Osteocyte (in vitro differentiated cells): ENCODE measurements around the gene TMEM151A. TPM values are rescaled to one million over a fixed set of nuclear protein-coding genes. Genes with fewer than 3 reads are reported as not detected.

Experiments used
- DNase-seq: peaks from one replicate; pipeline ENCODE4 v3.0.0; 2021; ENCODE audit warnings: mixed read lengths; ENCODE audit not compliant: unreplicated experiment; ENCODE audit errors: extremely low spot score
- H3K27ac Mint-ChIP-seq: one replicate; pipeline ENCODE4 v1.8.0; 2021; ENCODE audit warnings: mild to moderate bottlenecking, mixed read lengths; ENCODE audit not compliant: unreplicated experiment
- H3K27me3 Mint-ChIP-seq: one replicate; pipeline ENCODE4 v1.8.0; 2021; ENCODE audit warnings: mixed read lengths; ENCODE audit not compliant: unreplicated experiment
- H3K36me3 Mint-ChIP-seq: one replicate; pipeline ENCODE4 v1.8.0; 2021; ENCODE audit warnings: mixed read lengths; ENCODE audit not compliant: unreplicated experiment
- H3K4me1 Mint-ChIP-seq: one replicate; pipeline ENCODE4 v1.8.0; 2021; ENCODE audit warnings: mixed read lengths; ENCODE audit not compliant: unreplicated experiment
- H3K4me3 Mint-ChIP-seq: one replicate; pipeline ENCODE4 v1.8.0; 2021; ENCODE audit warnings: mild to moderate bottlenecking, moderate library complexity, mixed read lengths; ENCODE audit not compliant: unreplicated experiment
- H3K9me3 Mint-ChIP-seq: one replicate; pipeline ENCODE4 v1.8.0; 2021; ENCODE audit warnings: mixed read lengths; ENCODE audit not compliant: unreplicated experiment
- total RNA-seq: library from RNA; stranded (reverse); gene quantifications from 2 replicates; pipeline ENCODE4 v1.2.1, GENCODE V29; 2021
- TF ChIP-seq, protein P1 (sequence below): fragments of 200-600 bp; sonication (generic); IDR thresholded peaks from 2 replicates; pipeline ENCODE4 v1.5.0; 2021; ENCODE audit warnings: antibody characterized with exemption, mild to moderate bottlenecking, moderate library complexity

Gene TMEM151A
- total RNA-seq, 1 donor from 2014 or later = 0.46 TPM

DNA sequence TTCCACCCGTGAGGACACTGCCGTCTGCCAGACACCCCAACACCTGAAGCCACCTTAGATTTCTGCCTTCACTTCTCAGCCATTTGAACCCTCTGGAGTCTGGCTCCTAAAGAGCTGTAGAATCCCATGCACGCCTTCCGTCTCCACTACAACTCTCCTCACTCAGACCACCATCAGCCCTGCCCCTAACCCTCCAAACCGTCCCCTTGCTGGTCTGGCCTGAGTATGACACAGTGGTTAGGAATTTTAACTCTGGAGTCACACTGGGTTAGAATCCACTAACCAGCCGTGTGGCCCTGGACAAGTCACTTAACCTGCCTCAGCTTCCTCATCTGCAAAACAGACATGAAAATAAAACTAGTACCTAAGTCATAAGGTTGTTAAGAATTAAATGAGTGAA is 10.7 kb upstream of the TMEM151A start:
- Mint-ChIP-seq H3K9me3 (no peaks in the 10 kb centered on the region), H3K4me3 (no peak overlapping the region), H3K4me1 (peaks cover 37% of the 10 kb centered on the region), H3K27me3 (no peaks in the 10 kb centered on the region), H3K27ac (no peak overlapping the region), H3K36me3 (no peaks in the 10 kb centered on the region)
- TF ChIP-seq, protein P1, sequence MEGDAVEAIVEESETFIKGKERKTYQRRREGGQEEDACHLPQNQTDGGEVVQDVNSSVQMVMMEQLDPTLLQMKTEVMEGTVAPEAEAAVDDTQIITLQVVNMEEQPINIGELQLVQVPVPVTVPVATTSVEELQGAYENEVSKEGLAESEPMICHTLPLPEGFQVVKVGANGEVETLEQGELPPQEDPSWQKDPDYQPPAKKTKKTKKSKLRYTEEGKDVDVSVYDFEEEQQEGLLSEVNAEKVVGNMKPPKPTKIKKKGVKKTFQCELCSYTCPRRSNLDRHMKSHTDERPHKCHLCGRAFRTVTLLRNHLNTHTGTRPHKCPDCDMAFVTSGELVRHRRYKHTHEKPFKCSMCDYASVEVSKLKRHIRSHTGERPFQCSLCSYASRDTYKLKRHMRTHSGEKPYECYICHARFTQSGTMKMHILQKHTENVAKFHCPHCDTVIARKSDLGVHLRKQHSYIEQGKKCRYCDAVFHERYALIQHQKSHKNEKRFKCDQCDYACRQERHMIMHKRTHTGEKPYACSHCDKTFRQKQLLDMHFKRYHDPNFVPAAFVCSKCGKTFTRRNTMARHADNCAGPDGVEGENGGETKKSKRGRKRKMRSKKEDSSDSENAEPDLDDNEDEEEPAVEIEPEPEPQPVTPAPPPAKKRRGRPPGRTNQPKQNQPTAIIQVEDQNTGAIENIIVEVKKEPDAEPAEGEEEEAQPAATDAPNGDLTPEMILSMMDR = no peak
- no peak for DNase-seq

DNA sequence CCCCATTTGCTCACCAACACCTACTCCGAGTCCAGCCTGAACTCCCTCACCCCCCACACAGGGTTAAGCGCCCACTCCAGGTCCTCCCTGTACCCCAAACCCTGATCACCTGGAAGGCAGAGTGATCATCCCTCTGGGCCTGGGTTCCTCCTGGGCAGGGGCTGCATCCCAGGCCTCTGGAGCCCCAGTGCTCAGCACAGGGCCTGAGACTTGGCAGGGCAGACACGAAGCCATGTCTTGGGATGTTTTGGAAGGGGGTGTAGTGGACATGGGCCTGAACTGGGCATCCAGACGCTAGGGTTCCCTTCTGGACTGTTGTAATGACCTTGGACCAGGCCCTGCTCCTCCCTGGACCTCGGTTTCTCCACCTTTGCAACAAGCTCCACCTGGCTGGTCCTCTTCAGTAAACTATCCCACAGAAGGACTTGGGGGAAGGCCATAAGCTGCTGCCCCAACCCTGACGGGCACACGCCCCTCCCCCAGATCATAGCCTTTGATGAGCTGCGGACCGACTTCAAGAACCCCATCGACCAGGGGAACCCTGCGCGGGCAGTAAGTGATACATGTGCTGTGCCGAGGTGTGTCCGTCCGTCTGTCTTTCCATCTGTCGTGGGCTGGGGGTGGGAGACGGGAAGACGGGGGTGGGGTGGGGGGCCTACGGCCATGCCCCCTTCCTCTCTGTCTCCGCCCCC is 9.8 kb upstream of the TMEM151A start:
- Mint-ChIP-seq H3K4me3 (no peak overlapping the region), H3K9me3 (no peaks in the 10 kb centered on the region), H3K27ac (peak overlapping the region; percentile 60), H3K36me3 (no peaks in the 10 kb centered on the region), H3K4me1 (peaks cover 40% of the 10 kb centered on the region), H3K27me3 (no peaks in the 10 kb centered on the region)
- no peak for DNase-seq
- TF ChIP-seq, protein P1 = no peak

DNA sequence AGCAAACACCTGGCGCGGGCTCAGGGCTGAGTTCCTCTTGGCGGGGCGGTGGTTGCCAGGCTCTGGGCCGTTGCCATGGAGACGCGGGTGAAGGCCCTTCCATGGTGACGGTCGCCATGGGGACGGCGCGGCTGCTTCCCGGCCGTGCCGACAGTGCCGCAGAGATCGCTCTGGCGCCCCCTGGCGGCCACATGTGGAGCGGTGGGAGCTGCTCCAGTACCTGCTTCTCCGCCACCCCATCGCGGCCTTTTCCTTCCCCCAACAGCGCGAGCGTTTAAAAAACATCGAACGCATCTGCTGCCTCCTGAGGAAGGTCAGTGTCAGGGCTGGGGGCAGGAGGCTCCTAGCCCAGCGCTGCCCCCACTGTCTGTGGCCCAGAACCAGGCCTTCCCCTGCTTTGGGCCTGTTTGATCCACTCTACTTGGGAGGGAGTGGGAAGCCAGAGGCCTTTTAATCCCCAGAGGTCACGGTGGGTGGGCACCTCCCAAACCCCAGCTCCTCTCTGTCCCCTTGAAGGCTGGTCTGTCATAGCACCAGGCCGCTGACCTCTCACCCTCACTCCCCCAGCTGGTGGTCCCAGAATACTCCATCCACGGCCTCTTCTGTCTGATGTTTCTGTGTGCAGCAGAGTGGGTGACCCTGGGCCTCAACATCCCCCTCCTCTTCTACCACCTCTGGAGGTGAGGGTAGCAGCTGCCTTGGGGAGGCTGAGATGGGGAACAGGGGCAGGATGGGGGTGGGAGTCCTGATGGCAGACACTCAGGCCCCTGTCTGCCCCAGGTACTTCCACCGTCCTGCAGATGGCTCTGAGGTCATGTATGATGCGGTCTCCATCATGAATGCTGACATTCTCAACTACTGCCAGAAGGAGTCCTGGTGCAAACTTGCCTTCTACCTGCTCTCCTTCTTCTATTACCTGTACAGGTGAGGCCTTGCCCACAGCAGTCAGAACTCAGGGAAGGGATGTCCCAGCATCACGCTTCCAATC is 8.9 kb upstream of the TMEM151A start:
- DNase-seq = peak; percentile 99
- H3K9me3 Mint-ChIP-seq = no peaks in the 10 kb centered on the region
- H3K4me1 Mint-ChIP-seq = peaks cover 43% of the 10 kb centered on the region
- H3K27me3 Mint-ChIP-seq = no peaks in the 10 kb centered on the region
- no peaks in the 10 kb centered on the region for H3K36me3 Mint-ChIP-seq
- no peak overlapping the region for H3K4me3 Mint-ChIP-seq
- H3K27ac Mint-ChIP-seq = no peak overlapping the region
- TF ChIP-seq, protein P1 = peak; percentile 96

DNA sequence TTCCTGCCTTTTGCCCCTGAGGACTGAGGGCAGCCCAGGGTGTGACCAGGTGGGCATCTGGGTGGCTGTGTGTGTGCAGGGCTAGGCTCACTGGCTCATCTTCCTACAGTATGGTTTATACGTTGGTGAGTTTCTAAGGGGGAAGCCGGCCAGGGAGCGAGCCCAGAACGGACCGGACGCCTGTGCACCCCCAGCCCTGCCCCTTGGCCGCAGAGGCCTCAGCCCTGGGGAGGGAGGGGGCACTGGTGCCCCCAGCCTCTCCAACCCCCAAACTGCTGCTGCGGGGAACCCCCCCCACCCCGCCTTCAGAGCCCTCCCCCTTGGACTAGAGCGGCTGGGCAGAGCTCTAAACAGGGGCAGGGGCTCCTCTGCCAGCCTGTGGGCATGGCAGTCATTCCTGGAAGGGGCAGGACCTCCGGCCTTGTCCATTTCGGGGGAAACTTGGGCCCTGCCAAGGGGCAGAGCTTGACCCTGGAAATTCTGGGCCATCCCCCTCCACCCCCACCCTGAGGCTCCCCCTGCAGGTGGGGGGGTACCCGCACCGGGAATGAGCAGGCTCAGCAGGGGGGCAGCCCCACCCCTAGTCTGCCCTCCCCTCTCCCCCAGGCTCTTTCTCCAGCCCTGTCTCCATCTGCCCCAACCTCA is 8.1 kb upstream of the TMEM151A start:
- no peaks in the 10 kb centered on the region for H3K27me3 Mint-ChIP-seq
- peaks cover 48% of the 10 kb centered on the region for H3K4me1 Mint-ChIP-seq
- no peaks in the 10 kb centered on the region for H3K36me3 Mint-ChIP-seq
- no peak for DNase-seq
- H3K27ac Mint-ChIP-seq = no peak overlapping the region
- no peaks in the 10 kb centered on the region for H3K9me3 Mint-ChIP-seq
- H3K4me3 Mint-ChIP-seq = no peak overlapping the region
- TF ChIP-seq, protein P1 = no peak
